Brain microvascular endothelial cell (primary cell): ENCODE results near the gene CKAP2L.
A peak's percentile ranks its signal among the peaks of the same experiment; 100 is the strongest.

ENCODE experiments used
- DNase-seq: peaks from one replicate; pipeline ENCODE4 v3.0.0-alpha.2; 2020
- H3K27ac ChIP-seq: fragments of 250-450 bp; sonication (Bioruptor Pico); 2 replicates; pipeline ENCODE4 v1.5.1; 2020; ENCODE audit warnings: mild to moderate bottlenecking, moderate library complexity
- H3K27me3 ChIP-seq: fragments of 250-450 bp; sonication (Bioruptor Pico); replicated peaks from 2 replicates; pipeline ENCODE4 v1.5.1; 2020; ENCODE audit warnings: mild to moderate bottlenecking
- H3K36me3 ChIP-seq: fragments of 250-450 bp; sonication (Bioruptor Pico); replicated peaks from 2 replicates; pipeline ENCODE4 v1.5.1; 2020; ENCODE audit warnings: mild to moderate bottlenecking
- H3K4me3 ChIP-seq: 2 replicates; pipeline ENCODE4 v1.5.1; 2011; ENCODE audit warnings: low read depth, mild to moderate bottlenecking, control low read depth, low read length, moderate library complexity
- in situ Hi-C: cut with HindIII; loops from 2 replicates; pipeline ENCODE4 v1.10.0; 2017; ENCODE audit warnings: low sequenced_read_pairs, low pct_ligation_motif_present
- TF ChIP-seq, protein P1 (sequence below): IDR thresholded peaks from 2 replicates; pipeline ENCODE4 v1.5.1; 2011; ENCODE audit warnings: low read depth, mild to moderate bottlenecking, moderate library complexity, low read length, control low read depth, inconsistent platforms; ENCODE audit errors: missing control alignments

Gene CKAP2L

DNA sequence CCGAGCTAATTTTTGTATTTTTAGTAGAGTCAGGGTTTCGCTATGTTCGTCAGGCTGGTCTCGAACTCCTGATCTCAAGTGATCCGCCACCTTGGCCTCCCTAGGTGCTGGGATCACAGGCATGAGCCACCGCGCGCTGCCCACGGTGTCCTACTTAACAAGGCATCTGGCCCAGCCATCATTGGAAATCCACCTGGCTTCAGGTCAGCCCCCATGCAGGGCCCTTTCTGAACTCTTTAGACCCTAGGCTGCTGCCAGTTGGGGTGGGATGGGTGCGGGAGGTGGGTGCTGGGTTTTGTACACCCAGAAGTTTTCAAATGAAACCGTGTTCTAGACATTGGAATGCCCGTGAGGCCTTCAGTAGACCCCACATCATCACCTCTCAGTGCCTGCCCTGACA, 70.2 kb downstream of the CKAP2L start:
- in situ Hi-C loops: no loop called here
- Histone ChIP-seq H3K27ac (no peak overlapping the region), H3K4me3 (no peak overlapping the region), H3K27me3 (no peaks in the 10 kb centered on the region), H3K36me3 (no peaks in the 10 kb centered on the region)
- TF ChIP-seq, protein P1, sequence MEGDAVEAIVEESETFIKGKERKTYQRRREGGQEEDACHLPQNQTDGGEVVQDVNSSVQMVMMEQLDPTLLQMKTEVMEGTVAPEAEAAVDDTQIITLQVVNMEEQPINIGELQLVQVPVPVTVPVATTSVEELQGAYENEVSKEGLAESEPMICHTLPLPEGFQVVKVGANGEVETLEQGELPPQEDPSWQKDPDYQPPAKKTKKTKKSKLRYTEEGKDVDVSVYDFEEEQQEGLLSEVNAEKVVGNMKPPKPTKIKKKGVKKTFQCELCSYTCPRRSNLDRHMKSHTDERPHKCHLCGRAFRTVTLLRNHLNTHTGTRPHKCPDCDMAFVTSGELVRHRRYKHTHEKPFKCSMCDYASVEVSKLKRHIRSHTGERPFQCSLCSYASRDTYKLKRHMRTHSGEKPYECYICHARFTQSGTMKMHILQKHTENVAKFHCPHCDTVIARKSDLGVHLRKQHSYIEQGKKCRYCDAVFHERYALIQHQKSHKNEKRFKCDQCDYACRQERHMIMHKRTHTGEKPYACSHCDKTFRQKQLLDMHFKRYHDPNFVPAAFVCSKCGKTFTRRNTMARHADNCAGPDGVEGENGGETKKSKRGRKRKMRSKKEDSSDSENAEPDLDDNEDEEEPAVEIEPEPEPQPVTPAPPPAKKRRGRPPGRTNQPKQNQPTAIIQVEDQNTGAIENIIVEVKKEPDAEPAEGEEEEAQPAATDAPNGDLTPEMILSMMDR: no peak
- no peak for DNase-seq

DNA sequence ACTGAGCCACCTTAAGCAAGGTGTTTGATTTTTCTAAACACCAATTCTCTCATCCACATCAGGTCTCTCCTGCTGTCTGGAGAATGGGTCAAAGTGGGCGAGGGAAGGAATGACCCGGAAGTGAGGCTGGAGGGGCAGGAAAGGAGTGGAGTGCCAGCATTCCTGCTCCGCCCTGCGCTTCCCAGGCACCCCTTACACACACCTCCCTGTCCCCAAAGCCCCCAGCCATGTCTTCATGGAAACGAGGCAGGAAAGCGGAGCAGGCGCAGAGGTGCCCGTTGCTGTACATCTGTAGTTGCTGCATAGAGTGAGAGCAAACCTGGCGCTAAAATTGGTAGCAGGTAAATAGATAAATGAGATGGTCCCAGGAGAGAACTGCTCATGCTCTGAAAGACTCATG, 70.8 kb downstream of the CKAP2L start:
- Histone ChIP-seq H3K4me3 (no peak overlapping the region), H3K27ac (no peak overlapping the region), H3K36me3 (no peaks in the 10 kb centered on the region), H3K27me3 (no peaks in the 10 kb centered on the region)
- in situ Hi-C loops: no loop called here
- TF ChIP-seq, protein P1: no peak
- no peak for DNase-seq

DNA sequence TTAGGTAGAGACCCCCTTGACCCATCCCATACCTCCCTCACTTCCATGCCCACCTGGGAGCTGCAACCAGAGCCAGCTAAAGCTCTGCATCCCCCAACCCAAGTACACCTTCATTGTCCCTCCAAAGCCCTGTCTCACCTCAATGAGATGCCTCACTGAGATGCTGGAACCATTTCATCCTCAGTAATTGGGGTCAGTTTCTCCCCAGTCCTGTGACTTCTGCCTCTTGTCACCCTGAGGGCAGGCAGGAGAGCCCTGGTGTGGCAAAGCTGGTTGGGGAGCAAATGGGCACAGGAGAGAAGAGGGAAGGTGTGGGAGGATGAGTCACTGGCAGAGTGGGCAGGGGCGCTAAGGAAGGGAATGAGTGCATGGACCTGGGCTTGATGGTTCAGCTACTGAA, 71.5 kb downstream of the CKAP2L start:
- in situ Hi-C loops: no loop called here

DNA sequence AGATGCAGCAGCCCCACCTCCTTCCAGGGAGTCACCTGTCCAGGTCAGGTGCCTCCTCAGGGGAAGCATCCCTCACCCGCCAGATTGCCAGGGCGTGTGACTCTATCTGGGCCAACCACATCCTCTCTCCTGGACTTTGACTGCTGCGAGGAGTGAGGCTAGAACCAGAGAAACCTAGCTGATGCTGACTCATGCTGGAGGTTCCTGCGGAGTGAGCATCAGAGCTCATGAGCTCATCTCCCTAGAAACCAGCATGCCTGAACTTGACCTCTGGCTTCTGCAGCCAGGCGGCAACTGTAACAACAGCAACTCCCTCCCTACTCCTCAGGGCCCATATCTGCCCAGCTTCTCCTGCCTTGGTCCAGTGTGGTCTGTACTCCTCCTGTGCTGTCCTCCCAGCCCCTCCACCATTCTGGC, 71.9 kb downstream of the CKAP2L start:
- Histone ChIP-seq H3K27ac (peak overlapping the region; percentile 68), H3K27me3 (no peaks in the 10 kb centered on the region), H3K36me3 (no peaks in the 10 kb centered on the region), H3K4me3 (no peak overlapping the region)
- TF ChIP-seq, protein P1: no peak
- in situ Hi-C loops: no loop called here
- peak; percentile 98 for DNase-seq

More for the DNA sequence above, 71.5 kb downstream of the CKAP2L start:
- Histone ChIP-seq H3K36me3 (no peaks in the 10 kb centered on the region), H3K27ac (peak overlapping the region; percentile 68), H3K27me3 (no peaks in the 10 kb centered on the region), H3K4me3 (no peak overlapping the region)
- no peak for DNase-seq
- TF ChIP-seq, protein P1: no peak

DNA sequence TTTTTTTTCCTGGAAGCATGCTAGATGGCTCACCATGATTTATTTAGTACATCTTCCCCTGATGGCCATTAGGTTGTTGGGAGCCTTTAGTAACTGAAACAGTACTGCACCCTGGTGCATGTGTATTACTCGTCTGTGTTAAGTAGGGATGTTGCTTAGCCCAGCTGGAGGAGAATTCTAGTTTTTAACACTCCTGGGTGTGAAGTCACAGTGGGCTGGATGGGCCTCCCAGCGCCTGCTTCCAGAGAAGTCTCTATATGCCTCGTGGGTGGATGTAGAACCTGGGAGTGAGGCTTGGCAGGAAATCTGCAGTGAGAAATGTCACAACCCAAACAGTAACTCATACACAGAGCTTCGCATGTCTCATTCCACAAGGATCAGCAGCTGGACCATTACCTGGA, 72.5 kb downstream of the CKAP2L start:
- Histone ChIP-seq H3K4me3 (no peak overlapping the region), H3K36me3 (no peaks in the 10 kb centered on the region), H3K27ac (peak overlapping the region; percentile 68), H3K27me3 (no peaks in the 10 kb centered on the region)
- TF ChIP-seq, protein P1: no peak
- in situ Hi-C loops: no loop called here
- DNase-seq: no peak

DNA sequence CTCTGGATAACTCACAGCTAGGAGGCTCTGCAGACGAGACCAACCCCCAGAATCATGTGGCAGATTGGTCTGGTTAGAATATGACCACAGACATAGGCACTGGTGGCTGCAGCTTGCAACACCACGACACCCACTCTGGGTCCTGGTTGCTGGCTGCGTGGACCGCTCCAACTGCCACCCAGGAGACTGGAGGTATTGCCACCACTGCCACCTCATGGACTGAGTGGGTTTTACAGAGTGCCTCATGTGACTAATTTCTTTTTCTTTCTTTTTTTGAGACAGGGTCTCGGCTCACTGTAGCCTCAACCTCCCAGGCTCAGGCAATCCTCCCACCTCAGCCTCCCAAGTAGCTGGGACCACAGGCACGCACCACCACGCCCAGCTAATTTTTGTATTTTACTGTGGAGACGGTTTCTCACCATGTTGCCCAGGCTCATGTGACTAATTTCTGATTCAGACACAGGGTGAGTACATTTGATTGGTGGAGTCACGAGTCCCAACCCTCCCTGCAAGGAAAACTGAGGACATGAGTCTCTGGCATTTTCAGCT, 73.5 kb downstream of the CKAP2L start:
- TF ChIP-seq, protein P1: peak; percentile 66
- no peak overlapping the region for H3K4me3 ChIP-seq
- in situ Hi-C loops: no loop called here
- peak overlapping the region; percentile 26 for H3K27ac ChIP-seq
- H3K36me3 ChIP-seq: no peaks in the 10 kb centered on the region
- DNase-seq: peak; percentile 50
- H3K27me3 ChIP-seq: no peaks in the 10 kb centered on the region
